ENCODE data around the gene RSRC1. TPM values are rescaled to one million over a fixed set of nuclear protein-coding genes. Genes with fewer than 3 reads are reported as not detected.
A peak's percentile ranks its signal among the peaks of the same experiment; 100 is the strongest.

Gene RSRC1
- total RNA-seq, 1 donor from 2014 or later = 28.5 TPM

DNA sequence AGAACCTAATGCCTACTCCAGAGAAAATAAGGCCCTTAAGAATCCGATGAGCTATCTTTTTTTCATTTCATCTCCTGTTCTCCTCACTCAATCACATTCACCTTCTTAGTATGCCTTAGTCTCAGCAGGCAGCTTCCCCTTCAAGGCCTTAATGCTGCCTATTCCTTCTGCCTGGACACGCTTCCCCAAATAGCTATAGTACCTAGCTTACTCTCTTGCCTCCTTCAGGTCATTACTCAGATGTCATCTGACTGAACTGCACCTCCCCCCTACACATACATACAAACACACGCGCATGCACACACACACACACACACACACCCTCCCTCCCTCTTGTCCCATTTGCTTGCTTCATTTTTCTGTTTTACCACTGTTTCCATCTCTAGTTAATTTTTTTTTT lies 269.6 kb downstream of the RSRC1 start:
- Histone ChIP-seq H3K27ac (ENCODE audit: low read depth, low read length) (no peak overlapping the region), H3K4me2 (ENCODE audit: low read length) (no peak overlapping the region), H3K36me3 (ENCODE audit: insufficient read depth, low read length) (no peaks in the 10 kb centered on the region), H2AFZ (ENCODE audit: low read depth, low read length) (no peak overlapping the region), H3K9ac (ENCODE audit: low read length) (no peak overlapping the region), H3K4me3 (ENCODE audit: insufficient read depth, low read depth, low read length) (no peak overlapping the region), H3K27me3 (ENCODE audit: insufficient read depth, low read length) (no peaks in the 10 kb centered on the region), H3K79me2 (ENCODE audit: insufficient read depth, low read length) (no peaks in the 10 kb centered on the region), H3K4me1 (ENCODE audit: insufficient read depth, low read length) (no peaks in the 10 kb centered on the region), H3K9me3 (ENCODE audit: insufficient read depth, low read depth, low read length) (no peaks in the 10 kb centered on the region), H4K20me1 (ENCODE audit: insufficient read depth, low read length) (no peaks in the 10 kb centered on the region)
- Mint-ChIP-seq H3K27ac (ENCODE audit: unreplicated experiment) (no peak overlapping the region), H3K9me3 (ENCODE audit: unreplicated experiment) (no peaks in the 10 kb centered on the region), H3K4me1 (ENCODE audit: low read depth, unreplicated experiment) (peaks cover 2% of the 10 kb centered on the region), H3K27me3 (ENCODE audit: low read depth, unreplicated experiment) (no peaks in the 10 kb centered on the region), H3K36me3 (ENCODE audit: low read depth, unreplicated experiment) (no peaks in the 10 kb centered on the region), H3K4me3 (ENCODE audit: unreplicated experiment) (no peak overlapping the region)
- DNase-seq (ENCODE audit: low read depth) (no peak), FAIRE-seq (no peak)
- TF ChIP-seq, protein P1, sequence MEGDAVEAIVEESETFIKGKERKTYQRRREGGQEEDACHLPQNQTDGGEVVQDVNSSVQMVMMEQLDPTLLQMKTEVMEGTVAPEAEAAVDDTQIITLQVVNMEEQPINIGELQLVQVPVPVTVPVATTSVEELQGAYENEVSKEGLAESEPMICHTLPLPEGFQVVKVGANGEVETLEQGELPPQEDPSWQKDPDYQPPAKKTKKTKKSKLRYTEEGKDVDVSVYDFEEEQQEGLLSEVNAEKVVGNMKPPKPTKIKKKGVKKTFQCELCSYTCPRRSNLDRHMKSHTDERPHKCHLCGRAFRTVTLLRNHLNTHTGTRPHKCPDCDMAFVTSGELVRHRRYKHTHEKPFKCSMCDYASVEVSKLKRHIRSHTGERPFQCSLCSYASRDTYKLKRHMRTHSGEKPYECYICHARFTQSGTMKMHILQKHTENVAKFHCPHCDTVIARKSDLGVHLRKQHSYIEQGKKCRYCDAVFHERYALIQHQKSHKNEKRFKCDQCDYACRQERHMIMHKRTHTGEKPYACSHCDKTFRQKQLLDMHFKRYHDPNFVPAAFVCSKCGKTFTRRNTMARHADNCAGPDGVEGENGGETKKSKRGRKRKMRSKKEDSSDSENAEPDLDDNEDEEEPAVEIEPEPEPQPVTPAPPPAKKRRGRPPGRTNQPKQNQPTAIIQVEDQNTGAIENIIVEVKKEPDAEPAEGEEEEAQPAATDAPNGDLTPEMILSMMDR (IDR thresholded peaks at IDR 0.05; ENCODE audit: insufficient read depth, low read depth, low read length) = no peak
- TF ChIP-seq EZH2 (IDR thresholded peaks at IDR 0.05; ENCODE audit: insufficient read depth, low read length) = no peak

DNA sequence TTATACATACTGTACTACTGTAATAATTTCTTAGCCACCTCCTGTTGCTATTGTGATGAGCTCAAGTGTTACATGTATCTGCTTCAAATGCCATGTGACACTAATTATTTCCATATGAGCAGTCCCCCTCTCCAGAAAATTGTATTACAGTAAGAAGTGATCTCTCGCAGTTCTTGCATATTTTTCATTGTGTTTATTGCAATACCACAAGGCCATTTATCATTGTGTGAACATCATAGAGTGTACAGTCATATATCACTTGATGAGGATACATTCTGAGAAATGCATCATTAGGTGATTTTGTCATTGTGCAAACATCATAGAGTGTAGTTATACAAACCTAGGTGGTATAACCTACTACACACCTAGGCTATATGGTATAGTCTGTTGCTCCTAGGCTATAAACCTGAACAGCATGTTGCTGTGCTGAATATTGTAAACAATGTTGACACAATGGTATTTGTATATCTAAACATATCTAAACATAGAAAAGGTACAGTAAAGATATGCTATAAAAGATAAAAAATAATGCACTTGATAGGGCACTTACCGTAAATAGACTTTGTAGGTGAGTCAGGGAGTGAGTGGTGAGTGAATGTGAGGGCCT lies 271.5 kb downstream of the RSRC1 start:
- H3K4me1 ChIP-seq (ENCODE audit: insufficient read depth, low read length) = no peaks in the 10 kb centered on the region
- H3K27me3 Mint-ChIP-seq (ENCODE audit: low read depth, unreplicated experiment) = no peaks in the 10 kb centered on the region
- H3K9me3 ChIP-seq (ENCODE audit: insufficient read depth, low read depth, low read length) = no peaks in the 10 kb centered on the region
- H2AFZ ChIP-seq (ENCODE audit: low read depth, low read length) = no peak overlapping the region
- H3K9ac ChIP-seq (ENCODE audit: low read length) = no peak overlapping the region
- no peaks in the 10 kb centered on the region for H4K20me1 ChIP-seq (ENCODE audit: insufficient read depth, low read length)
- no peak overlapping the region for H3K27ac ChIP-seq (ENCODE audit: low read depth, low read length)
- H3K4me3 Mint-ChIP-seq (ENCODE audit: unreplicated experiment) = no peak overlapping the region
- H3K4me1 Mint-ChIP-seq (ENCODE audit: low read depth, unreplicated experiment) = peaks cover 2% of the 10 kb centered on the region
- DNase-seq (ENCODE audit: low read depth) (peak; percentile 28), FAIRE-seq (peak; percentile 9)
- no peak overlapping the region for H3K4me2 ChIP-seq (ENCODE audit: low read length)
- H3K9me3 Mint-ChIP-seq (ENCODE audit: unreplicated experiment) = no peaks in the 10 kb centered on the region
- H3K27ac Mint-ChIP-seq (ENCODE audit: unreplicated experiment) = no peak overlapping the region
- H3K36me3 Mint-ChIP-seq (ENCODE audit: low read depth, unreplicated experiment) = no peaks in the 10 kb centered on the region
- no peaks in the 10 kb centered on the region for H3K27me3 ChIP-seq (ENCODE audit: insufficient read depth, low read length)
- H3K36me3 ChIP-seq (ENCODE audit: insufficient read depth, low read length) = no peaks in the 10 kb centered on the region
- H3K4me3 ChIP-seq (ENCODE audit: insufficient read depth, low read depth, low read length) = no peak overlapping the region
- H3K79me2 ChIP-seq (ENCODE audit: insufficient read depth, low read length) = no peaks in the 10 kb centered on the region
- TF ChIP-seq, protein P1 (IDR thresholded peaks at IDR 0.05; ENCODE audit: insufficient read depth, low read depth, low read length) = no peak
- no peak for TF ChIP-seq EZH2 (IDR thresholded peaks at IDR 0.05; ENCODE audit: insufficient read depth, low read length)

- H3K27me3 ChIP-seq (ENCODE audit: insufficient read depth, low read length) = no peaks in the 10 kb centered on the region
- Mint-ChIP-seq H3K9me3 (ENCODE audit: unreplicated experiment) (no peaks in the 10 kb centered on the region), H3K27ac (ENCODE audit: unreplicated experiment) (no peak overlapping the region), H3K4me3 (ENCODE audit: unreplicated experiment) (no peak overlapping the region), H3K36me3 (ENCODE audit: low read depth, unreplicated experiment) (no peaks in the 10 kb centered on the region), H3K4me1 (ENCODE audit: low read depth, unreplicated experiment) (peaks cover 2% of the 10 kb centered on the region), H3K27me3 (ENCODE audit: low read depth, unreplicated experiment) (no peaks in the 10 kb centered on the region)
- DNase-seq (ENCODE audit: low read depth) (no peak), FAIRE-seq (no peak)
- no peak overlapping the region for H3K4me2 ChIP-seq (ENCODE audit: low read length)
- no peak overlapping the region for H3K9ac ChIP-seq (ENCODE audit: low read length)
- no peak overlapping the region for H3K27ac ChIP-seq (ENCODE audit: low read depth, low read length)
- TF ChIP-seq EZH2 (IDR thresholded peaks at IDR 0.05; ENCODE audit: insufficient read depth, low read length) = no peak
- TF ChIP-seq, protein P1 (IDR thresholded peaks at IDR 0.05; ENCODE audit: insufficient read depth, low read depth, low read length) = no peak
- no peak overlapping the region for H2AFZ ChIP-seq (ENCODE audit: low read depth, low read length)
- H3K4me1 ChIP-seq (ENCODE audit: insufficient read depth, low read length) = no peaks in the 10 kb centered on the region
- no peaks in the 10 kb centered on the region for H3K36me3 ChIP-seq (ENCODE audit: insufficient read depth, low read length)
- no peak overlapping the region for H3K4me3 ChIP-seq (ENCODE audit: insufficient read depth, low read depth, low read length)
- H4K20me1 ChIP-seq (ENCODE audit: insufficient read depth, low read length) = no peaks in the 10 kb centered on the region
- no peaks in the 10 kb centered on the region for H3K79me2 ChIP-seq (ENCODE audit: insufficient read depth, low read length)
- H3K9me3 ChIP-seq (ENCODE audit: insufficient read depth, low read depth, low read length) = no peaks in the 10 kb centered on the region
These were observed 272.6 kb downstream of the RSRC1 start for GRCh38 chr3:158382479-158382878.

Measured in astrocyte (in vitro differentiated cells and primary cell).